Measurements from ENCODE around the gene ATF6. TPM values are rescaled to one million over a fixed set of nuclear protein-coding genes. Genes with fewer than 3 reads are reported as not detected.
"Not testable (repeated sequence)": the region's sequence is repeated elsewhere in the genome, so short reads cannot be mapped to it uniquely, and the experiment has no call there.

The ATF6 gene
- total RNA-seq, 2 donors from 2014 or later, result 21.3 to 24.9 TPM

DNA sequence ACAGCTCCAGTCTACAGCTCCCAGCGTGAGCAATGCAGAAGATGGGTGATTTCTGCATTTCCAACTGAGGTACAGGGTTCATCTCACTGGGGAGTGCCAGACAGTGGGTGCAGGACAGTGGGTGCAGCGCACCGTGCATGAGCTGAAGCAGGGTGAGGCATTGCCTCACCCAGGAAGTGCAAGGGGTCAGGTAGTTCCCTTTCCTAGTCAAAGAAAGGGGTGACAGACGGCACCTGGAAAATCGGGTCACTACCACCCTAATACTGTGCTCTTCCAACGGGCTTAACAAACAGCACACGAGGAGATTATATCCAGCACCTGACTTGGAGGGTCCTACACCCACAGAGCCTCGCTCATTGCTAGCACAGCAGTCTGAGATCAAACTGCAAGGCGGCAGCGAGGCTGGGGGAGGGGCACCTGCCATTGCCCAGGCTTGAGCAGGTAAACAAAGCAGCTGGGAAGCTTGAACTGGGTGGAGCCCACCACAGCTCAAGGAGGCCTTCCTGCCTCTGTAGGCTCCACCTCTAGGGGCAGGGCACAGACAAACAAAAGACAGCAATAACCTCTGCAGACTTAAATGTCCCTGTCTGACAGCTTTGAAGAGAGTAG, 66.3 kb downstream of the ATF6 start:
- H3K9me3 Mint-ChIP-seq; ATAC-seq; H3K27ac Mint-ChIP-seq; DNase-seq (ENCODE audit: low spot score in 2 of 2): not testable (repeated sequence)
- peaks cover 29 to 57% of the 10 kb centered on the region in 2 donors for H3K36me3 Mint-ChIP-seq

DNA sequence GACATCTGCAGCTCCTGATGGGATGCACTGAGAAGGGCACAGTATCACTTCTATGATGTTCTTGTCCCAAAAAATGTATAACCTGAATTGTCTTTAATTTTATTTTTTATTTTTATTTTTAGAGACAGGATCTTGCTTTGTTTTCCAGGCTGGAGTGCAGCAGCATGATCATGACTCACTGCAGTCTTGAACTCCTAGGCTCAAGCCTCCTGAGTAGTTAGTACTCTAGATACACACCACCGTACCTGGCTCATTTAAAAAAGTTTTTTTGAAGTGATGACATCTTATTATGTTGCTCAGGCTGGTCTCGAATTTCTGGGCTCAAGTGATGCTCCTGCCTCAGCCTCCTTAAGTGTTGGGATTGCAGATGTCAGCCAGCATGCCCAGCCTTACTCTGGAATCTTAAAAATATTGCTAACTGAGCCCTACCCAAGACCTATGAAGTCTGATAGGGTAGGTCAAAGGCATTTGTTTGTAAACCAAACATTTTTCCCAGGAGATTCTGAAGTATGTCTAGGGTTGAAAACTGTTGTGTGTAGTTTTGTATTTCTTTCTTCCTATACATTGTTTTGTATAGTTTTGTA, 68.9 kb downstream of the ATF6 start:
- H3K27ac Mint-ChIP-seq, result no peak overlapping the region
- ATAC-seq (no peak), DNase-seq (ENCODE audit: low spot score in 2 of 2) (no peak)

DNA sequence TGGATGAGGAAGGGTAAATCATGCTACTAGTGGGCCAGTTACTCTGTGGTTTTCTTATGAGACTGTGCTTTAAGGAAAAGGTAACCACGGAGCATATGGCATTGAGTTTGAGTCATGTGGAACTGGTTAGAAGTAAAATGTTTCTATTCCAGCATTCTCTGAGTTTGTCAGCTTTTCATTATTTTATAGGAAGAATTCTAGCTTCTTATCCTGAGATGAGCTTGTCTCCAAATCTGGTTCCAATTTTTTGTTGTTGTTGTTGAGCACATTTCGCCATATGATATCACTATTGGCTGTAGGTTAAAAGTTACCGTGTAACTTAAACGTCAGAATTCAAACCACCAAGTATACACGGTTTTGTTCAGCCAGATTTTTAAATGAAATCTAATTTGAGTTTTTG, 69.9 kb downstream of the ATF6 start:
- DNase-seq (ENCODE audit: low spot score in 2 of 2) (no peak), ATAC-seq (no peak)
- Mint-ChIP-seq H3K9me3 (peaks cover 0 to 4% of the 10 kb centered on the region in 2 donors), H3K36me3 (peaks cover 22 to 44% of the 10 kb centered on the region in 2 donors), H3K27ac (no peak overlapping the region)

More for the DNA sequence above, 68.9 kb downstream of the ATF6 start:
- Mint-ChIP-seq H3K9me3 (peaks cover 0 to 4% of the 10 kb centered on the region in 2 donors), H3K36me3 (peaks cover 22 to 46% of the 10 kb centered on the region in 2 donors)

DNA sequence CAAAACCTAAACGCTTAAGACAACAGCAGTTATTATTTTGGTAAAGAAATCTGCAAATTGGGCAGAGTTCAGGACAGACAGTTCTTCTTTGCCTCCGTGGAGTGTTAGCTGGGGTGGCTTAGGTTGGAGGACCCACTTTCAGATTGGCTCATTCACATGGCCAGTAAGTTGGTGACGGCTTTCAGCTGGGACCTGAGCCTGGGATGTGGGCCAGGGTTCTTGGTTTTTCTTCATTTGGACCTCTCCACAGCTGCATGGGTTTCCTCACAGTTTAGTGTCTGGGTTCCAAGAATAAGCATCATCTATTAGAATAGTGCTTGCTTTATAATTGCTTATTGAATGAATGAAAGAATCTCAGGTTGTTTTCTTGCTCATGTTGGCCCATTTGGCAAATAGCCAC, 72.2 kb downstream of the ATF6 start:
- H3K36me3 Mint-ChIP-seq, result peaks cover 17 to 45% of the 10 kb centered on the region in 2 donors
- ATAC-seq (no peak), DNase-seq (ENCODE audit: low spot score in 2 of 2) (no peak)
- peaks cover 0 to 3% of the 10 kb centered on the region in 2 donors for H3K9me3 Mint-ChIP-seq
- no peak overlapping the region for H3K27ac Mint-ChIP-seq

DNA sequence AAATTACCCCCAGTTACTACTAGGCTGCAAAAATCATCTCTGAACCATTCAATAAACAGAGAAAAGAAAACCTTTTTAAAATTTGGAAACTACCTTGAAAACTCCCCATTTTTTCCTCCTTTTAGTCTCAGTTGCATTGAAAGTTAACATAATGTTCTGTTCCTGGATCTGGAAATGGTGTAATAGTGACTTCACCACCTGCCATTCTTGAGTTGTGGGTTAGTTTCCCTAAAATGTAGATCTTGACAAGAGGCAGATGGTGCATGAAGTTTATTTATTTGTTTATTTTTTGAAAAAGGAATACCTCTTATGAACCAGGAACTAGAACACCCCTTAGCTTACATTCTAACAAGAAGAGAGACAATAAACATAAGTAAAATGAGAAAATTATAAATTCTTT, 72.8 kb downstream of the ATF6 start:
- no peak overlapping the region for H3K27ac Mint-ChIP-seq
- H3K36me3 Mint-ChIP-seq, result peaks cover 17 to 41% of the 10 kb centered on the region in 2 donors
- no peak for DNase-seq (ENCODE audit: low spot score in 2 of 2)
- H3K9me3 Mint-ChIP-seq, result no peaks in the 10 kb centered on the region
- no peak for ATAC-seq

DNA sequence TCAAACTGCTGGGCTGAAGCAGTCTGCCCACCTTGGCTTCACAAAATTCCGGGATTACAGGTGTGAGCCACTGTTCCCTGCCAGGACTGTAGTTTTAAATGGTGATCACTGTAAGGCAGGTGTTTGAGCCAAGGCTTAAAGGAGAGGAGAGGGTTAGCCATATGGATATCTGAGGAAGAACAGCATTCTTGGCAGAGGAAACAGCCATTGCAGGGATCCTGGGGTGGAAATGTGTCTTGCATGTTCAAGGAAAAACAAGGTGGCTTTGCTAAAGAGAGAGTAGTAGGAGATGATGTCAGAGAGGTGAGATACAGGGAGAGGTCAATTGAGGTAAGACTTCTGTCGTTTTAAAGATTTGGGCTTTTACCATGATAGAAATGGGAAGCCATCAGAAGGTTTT, 73.5 kb downstream of the ATF6 start:
- Mint-ChIP-seq H3K36me3 (peaks cover 17 to 33% of the 10 kb centered on the region in 2 donors), H3K27ac (no peak overlapping the region), H3K9me3 (no peaks in the 10 kb centered on the region)
- DNase-seq (ENCODE audit: low spot score in 2 of 2), result no peak
- no peak for ATAC-seq

DNA sequence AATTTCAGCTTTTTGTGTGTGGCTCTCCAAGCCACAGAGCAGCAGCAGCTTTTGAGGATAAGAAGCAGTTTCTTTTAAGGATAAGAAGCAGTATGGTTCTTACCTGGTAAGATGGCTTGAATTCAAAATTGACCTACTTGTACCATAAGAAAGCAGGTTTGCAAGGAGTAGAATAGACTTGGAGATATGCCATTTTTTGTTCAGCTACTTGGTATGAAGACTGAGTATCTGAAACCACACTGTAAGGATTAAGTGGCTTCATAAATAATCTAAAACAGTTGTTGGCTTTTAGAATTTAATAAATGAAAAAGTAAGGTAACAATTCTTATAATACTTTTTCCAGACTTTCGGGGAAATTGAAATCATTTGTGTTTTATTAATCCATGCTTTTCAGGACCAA, 74.2 kb downstream of the ATF6 start:
- ATAC-seq, result no peak
- Mint-ChIP-seq H3K27ac (no peak overlapping the region), H3K9me3 (no peaks in the 10 kb centered on the region), H3K36me3 (peaks cover 17 to 32% of the 10 kb centered on the region in 2 donors)
- DNase-seq (ENCODE audit: low spot score in 2 of 2), result no peak

DNA sequence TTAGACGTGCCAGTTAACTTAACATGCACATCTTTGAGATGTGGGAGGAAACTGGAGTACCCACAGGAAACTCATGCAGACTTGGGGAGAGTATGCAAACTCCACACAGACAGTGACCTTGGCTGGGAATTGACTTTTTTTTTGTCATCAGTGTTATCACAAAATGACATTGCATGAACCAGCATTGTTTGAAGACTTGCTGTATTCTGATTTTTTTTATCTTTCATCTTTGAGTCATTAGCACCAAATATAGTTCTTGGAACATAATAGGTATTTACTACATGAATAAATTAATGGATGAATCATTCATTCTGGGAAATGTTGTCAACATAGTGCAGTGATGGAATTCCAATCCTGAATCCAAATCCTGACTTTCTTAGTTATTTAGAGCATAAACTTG, 77.0 kb downstream of the ATF6 start:
- ATAC-seq, result no peak
- Mint-ChIP-seq H3K9me3 (no peaks in the 10 kb centered on the region), H3K36me3 (peaks cover 4 to 24% of the 10 kb centered on the region in 2 donors), H3K27ac (no peak overlapping the region)
- no peak for DNase-seq (ENCODE audit: low spot score in 2 of 2)

DNA sequence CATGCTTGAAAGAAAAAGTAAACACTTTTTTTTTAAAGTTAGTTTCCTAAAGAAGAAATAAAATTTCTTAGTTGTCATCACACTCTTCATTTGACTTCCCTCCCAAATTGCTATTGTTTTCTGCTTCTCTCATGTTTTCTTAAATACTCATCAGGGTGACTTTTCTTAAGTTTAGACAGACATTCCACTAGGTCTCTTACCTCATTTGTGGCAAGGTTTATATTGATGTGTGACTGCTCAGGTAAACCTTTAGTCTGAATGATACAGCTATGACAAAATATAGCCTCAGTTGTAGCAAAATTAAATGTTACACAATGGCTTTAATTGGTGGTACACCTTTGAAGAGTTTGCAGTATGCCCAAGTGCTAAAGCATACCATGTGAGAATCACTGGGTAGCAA, 78.6 kb downstream of the ATF6 start:
- H3K9me3 Mint-ChIP-seq, result no peaks in the 10 kb centered on the region
- H3K27ac Mint-ChIP-seq, result peak overlapping the region in 1 of 2 donors; percentile 9
- DNase-seq (ENCODE audit: low spot score in 2 of 2), result no peak
- peaks cover 2 to 29% of the 10 kb centered on the region in 2 donors for H3K36me3 Mint-ChIP-seq
- peak in 1 of 2 donors; percentile 53 for ATAC-seq

DNA sequence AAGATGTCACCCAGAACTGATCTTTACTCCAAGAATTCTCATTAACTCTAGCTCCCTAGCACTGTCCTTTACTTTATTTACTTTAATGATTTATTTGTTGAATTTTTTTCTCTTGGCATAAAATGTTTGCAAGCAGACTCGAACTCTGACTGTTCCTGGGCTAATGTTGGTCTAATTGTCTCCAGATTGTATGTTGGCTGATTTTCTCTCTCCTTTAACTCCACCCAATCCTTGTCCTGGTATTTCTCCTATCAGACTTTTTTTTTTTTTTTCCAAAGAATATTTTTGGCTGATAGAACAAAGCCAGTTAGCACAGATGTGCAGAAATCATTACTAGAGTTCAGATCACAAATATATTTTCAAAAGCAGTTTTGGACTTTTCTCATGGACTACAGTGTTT, 82.6 kb downstream of the ATF6 start:
- Mint-ChIP-seq H3K9me3 (no peaks in the 10 kb centered on the region), H3K27ac (no peak overlapping the region), H3K36me3 (peaks cover 18 to 23% of the 10 kb centered on the region in 2 donors)
- ATAC-seq (no peak), DNase-seq (ENCODE audit: low spot score in 2 of 2) (no peak)

DNA sequence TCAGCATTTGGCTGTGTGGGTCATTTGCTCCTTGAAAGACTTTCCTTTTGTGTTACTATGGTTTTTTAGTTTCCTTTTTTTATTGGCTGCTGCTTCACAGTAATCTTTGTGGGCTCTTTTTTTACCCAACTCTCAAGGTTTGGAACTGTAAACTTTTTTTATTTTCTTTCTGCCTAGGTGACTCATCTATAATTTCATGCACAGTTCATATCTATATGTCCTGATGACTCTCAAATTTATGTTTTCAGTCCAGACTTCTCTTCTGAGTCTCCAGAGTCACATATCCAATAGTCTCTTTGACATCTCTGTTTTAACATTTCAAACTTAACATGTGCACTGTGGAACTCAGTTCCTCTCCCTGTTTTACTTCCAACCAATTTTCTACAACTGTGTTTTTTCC, 83.4 kb downstream of the ATF6 start:
- Mint-ChIP-seq H3K36me3 (peaks cover 23 to 31% of the 10 kb centered on the region in 2 donors), H3K27ac (peak overlapping the region; percentile 9 to 18), H3K9me3 (no peaks in the 10 kb centered on the region)
- ATAC-seq (peak in 1 of 2 donors; percentile 95), DNase-seq (ENCODE audit: low spot score in 2 of 2) (no peak)

DNA sequence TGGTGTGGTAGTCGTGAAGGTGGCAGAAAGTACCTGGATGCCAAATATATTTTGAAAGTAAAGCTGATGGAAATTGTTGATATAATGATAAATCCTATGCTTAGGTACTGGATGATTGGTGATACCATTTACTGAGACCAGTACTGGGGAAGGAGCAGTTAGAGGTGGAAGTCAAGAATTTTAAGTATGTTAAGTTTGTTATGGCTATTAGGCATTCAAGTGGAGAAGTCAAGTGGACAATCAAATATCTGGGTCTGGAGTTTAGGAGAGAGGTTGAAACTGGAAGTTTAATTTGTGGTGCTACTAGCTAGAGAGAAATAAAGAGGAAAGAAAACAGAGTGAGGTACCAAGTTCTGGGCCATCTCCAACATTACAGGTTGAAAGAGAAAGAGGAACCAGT, 89.1 kb downstream of the ATF6 start:
- ATAC-seq, result no peak
- DNase-seq (ENCODE audit: low spot score in 2 of 2), result no peak

DNA sequence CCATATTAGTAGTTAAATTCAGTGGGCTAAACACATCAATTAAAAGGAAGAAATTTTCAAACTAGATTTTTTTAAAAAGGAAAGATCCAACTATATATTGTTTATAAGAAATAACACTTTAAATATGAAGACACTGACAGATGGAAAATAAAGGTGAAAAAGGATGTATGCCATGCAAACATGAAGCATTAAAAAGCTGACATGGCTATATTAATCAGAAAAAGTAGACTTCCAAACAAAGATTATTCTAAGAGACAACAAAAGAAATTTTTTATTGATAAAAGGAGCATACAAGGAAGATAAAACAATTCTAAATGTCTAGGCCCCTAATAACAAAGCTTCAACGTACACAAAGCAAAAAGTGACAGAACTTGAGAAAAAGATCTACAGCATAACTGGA, 92.2 kb downstream of the ATF6 start:
- DNase-seq (ENCODE audit: low spot score in 2 of 2), result no peak
- ATAC-seq, result no peak
- no peak overlapping the region for H3K27ac Mint-ChIP-seq
- H3K9me3 Mint-ChIP-seq, result no peaks in the 10 kb centered on the region
- peaks cover 11% of the 10 kb centered on the region in 2 donors for H3K36me3 Mint-ChIP-seq

More for the DNA sequence above, 89.1 kb downstream of the ATF6 start:
- H3K27ac Mint-ChIP-seq, result no peak overlapping the region
- no peaks in the 10 kb centered on the region for H3K9me3 Mint-ChIP-seq
- peaks cover 16 to 17% of the 10 kb centered on the region in 2 donors for H3K36me3 Mint-ChIP-seq

DNA sequence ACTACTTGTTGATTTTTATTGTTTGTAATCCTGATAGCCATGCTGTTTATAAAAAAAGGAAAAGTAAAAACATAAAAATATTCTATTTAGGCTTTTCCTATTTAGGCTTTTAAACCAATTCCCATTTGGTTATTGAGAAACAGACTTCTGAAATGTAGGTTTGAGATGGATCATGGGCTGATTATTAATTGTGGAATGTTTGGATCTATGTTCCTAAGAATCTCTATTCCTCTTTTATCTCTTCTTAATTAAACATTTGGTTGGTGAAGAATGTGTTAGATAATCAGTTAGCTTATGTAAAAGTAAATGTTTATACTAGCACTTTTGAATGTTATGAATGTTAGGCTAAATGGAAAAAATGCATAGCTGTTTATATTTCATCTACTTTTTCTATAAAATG, 97.4 kb downstream of the ATF6 start:
- Mint-ChIP-seq H3K9me3 (no peaks in the 10 kb centered on the region), H3K27ac (no peak overlapping the region), H3K36me3 (no peaks in the 10 kb centered on the region)
- DNase-seq (ENCODE audit: low spot score in 2 of 2) (no peak), ATAC-seq (no peak)

DNA sequence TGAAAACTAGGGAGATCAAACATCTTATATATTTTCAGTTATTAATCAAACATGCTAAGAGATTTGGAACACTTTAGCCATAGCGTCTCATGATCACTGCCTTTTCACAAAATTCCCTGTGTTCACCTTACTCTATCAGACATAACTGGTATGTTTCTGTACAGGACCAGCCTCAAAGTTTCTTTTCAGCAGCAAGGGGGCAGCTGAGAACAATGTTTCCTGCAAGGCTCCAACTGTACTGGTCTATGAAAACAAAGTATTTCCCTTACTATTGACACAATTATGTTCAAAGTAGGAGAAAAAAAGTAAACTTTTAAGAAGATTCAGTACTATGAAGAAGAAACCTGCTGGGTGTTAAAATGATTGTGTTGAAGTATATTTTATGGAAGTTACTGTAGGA, 98.5 kb downstream of the ATF6 start:
- no peak for DNase-seq (ENCODE audit: low spot score in 2 of 2)
- ATAC-seq, result no peak
- no peaks in the 10 kb centered on the region for H3K36me3 Mint-ChIP-seq
- H3K9me3 Mint-ChIP-seq, result no peaks in the 10 kb centered on the region
- H3K27ac Mint-ChIP-seq, result no peak overlapping the region

DNA sequence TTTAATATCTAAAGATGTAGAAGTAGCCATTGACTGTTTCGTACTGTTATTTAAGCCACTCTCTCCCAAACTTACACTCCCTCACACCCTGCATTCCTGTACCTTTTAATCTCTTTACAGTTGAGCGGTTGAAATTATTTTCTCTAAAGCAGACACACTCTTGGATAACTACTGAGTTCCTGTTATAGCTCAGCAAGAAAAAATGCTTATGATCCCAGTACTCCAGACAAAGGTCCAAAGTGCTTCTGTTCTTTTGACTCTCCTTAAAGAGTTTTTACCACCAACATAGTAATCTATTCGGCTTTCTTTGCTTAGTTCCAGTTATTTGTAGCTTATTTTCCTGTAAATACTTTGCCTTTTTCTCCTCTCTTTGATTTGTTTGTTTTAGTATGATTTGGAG, 100.1 kb downstream of the ATF6 start:
- Mint-ChIP-seq H3K36me3 (no peaks in the 10 kb centered on the region), H3K27ac (no peak overlapping the region), H3K9me3 (no peaks in the 10 kb centered on the region)
- ATAC-seq, result no peak
- no peak for DNase-seq (ENCODE audit: low spot score in 2 of 2)

DNA sequence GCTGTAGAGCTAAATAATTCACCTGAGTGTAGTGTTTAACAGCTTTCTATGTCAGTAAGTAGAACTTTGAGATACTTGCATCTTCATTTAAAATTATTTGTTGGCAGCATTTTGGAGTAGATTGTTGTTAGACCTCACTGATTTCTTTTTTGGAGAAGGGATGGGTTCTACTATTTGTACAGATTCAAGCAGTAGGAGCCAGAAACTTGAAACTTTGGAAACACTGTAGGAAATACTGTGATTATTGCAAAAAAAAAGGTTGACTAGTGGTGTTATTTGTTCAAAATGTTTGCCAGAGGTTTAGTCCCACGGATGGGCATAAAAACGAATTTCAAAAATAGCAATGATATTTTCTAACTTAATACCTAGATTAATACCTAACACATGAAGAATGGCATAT, 102.7 kb downstream of the ATF6 start:
- Mint-ChIP-seq H3K9me3 (no peaks in the 10 kb centered on the region), H3K27ac (no peak overlapping the region), H3K36me3 (no peaks in the 10 kb centered on the region)
- ATAC-seq, result no peak
- no peak for DNase-seq (ENCODE audit: low spot score in 2 of 2)

DNA sequence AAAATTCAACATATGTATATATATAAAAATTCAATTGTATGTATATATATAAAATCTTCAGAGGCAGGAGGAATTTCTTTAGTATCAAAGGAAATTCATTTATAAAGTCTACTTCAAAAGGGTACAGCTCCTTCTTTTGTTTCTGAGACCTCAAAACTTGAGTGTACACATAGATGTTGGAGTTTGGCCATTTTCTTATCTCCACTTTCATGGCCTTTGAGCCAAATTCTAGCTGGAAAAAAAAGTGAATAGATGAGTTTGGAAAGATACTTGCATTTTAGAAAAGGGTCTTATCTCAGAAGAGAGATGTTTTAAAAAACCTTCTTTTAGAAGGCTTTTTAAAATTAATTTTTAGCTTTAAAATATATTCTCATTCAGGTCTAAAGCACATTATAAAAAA, 103.2 kb downstream of the ATF6 start:
- Mint-ChIP-seq H3K9me3 (no peaks in the 10 kb centered on the region), H3K27ac (no peak overlapping the region), H3K36me3 (no peaks in the 10 kb centered on the region)
- no peak for ATAC-seq
- no peak for DNase-seq (ENCODE audit: low spot score in 2 of 2)
